ENCODE measurements around the gene GSK3B.

GSK3B gene

DNA sequence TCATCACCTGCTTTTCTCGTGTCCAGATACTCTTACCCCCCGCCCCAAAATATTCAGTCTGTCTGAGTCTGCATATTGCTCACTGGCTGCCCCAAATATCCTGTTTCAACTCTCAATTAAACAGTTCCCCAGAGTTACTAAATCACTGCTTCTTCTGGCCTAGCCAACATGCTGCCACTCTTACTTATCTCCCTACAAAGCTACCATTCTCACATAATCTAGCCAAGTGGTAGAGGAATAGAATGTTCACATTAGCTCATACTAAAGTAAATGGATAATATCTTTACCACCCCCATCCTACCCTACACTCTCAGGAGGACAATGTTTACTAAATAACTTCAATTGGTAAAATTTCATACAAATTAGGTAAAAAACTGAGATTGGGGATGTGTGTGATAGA, 234.5 kb downstream of the GSK3B start:
- peaks cover 38% of the 10 kb centered on the region for H3K36me3 ChIP-seq

DNA sequence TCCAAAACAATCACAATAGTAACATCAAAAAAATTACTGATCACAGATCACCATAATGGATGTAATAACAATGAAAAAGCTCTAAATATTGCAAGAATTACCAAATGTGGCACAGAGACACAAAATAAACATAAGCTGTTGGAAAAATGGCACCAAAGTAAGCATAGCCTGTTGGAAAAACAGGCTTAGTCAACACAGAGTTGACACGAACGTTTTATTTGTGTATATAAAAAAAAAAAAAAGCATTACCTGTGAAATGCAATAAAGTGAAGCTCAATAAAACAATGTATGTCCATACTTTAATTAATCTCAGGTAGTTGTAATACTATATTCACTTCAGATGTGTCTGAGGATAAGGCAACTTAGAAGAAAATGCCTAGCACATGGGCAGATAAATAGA, 235.3 kb downstream of the GSK3B start:
- Histone ChIP-seq H3K36me3 (peaks cover 38% of the 10 kb centered on the region), H3K27ac (no peak overlapping the region), H3K4me3 (ENCODE audit: low read depth in 1 of 2, low read length in 1 of 2) (no peak overlapping the region), H3K27me3 (no peaks in the 10 kb centered on the region), H3K9me3 (no peaks in the 10 kb centered on the region), H3K4me1 (ENCODE audit: control insufficient read depth in 1 of 2, insufficient read depth in 1 of 2, low read depth in 1 of 2, low read length in 1 of 2) (no peaks in the 10 kb centered on the region)
- TF ChIP-seq, protein P1, sequence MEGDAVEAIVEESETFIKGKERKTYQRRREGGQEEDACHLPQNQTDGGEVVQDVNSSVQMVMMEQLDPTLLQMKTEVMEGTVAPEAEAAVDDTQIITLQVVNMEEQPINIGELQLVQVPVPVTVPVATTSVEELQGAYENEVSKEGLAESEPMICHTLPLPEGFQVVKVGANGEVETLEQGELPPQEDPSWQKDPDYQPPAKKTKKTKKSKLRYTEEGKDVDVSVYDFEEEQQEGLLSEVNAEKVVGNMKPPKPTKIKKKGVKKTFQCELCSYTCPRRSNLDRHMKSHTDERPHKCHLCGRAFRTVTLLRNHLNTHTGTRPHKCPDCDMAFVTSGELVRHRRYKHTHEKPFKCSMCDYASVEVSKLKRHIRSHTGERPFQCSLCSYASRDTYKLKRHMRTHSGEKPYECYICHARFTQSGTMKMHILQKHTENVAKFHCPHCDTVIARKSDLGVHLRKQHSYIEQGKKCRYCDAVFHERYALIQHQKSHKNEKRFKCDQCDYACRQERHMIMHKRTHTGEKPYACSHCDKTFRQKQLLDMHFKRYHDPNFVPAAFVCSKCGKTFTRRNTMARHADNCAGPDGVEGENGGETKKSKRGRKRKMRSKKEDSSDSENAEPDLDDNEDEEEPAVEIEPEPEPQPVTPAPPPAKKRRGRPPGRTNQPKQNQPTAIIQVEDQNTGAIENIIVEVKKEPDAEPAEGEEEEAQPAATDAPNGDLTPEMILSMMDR (IDR thresholded peaks at IDR 0.05), result no peak

More for the DNA sequence above, 234.5 kb downstream of the GSK3B start:
- Histone ChIP-seq H3K9me3 (no peaks in the 10 kb centered on the region), H3K27ac (no peak overlapping the region), H3K27me3 (no peaks in the 10 kb centered on the region), H3K4me3 (ENCODE audit: low read depth in 1 of 2, low read length in 1 of 2) (no peak overlapping the region), H3K4me1 (ENCODE audit: control insufficient read depth in 1 of 2, insufficient read depth in 1 of 2, low read depth in 1 of 2, low read length in 1 of 2) (no peaks in the 10 kb centered on the region)
- TF ChIP-seq, protein P1 (IDR thresholded peaks at IDR 0.05), result no peak

DNA sequence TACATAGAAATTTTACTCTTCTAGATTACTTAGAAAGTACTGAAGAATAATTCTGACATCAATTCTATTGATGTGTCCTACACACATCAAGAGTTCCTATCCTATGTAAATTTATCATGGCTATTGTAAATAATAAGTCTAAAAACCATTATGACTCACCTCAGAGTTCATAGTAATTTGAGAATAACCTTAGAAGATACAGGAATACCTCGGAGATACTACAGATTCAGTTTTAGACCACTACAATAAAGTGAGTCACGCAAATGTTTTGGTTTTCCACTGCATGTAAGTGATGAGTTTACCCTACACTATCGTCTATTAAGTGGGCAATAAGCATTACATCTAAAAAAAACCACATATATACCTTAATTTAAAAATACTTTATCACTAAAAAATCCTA, 237.6 kb downstream of the GSK3B start:
- Histone ChIP-seq H3K4me1 (ENCODE audit: control insufficient read depth in 1 of 2, insufficient read depth in 1 of 2, low read depth in 1 of 2, low read length in 1 of 2) (no peaks in the 10 kb centered on the region), H3K4me3 (ENCODE audit: low read depth in 1 of 2, low read length in 1 of 2) (no peak overlapping the region), H3K27ac (no peak overlapping the region), H3K9me3 (no peaks in the 10 kb centered on the region), H3K27me3 (no peaks in the 10 kb centered on the region), H3K36me3 (peaks cover 24% of the 10 kb centered on the region)
- TF ChIP-seq, protein P1 (IDR thresholded peaks at IDR 0.05), result no peak

DNA sequence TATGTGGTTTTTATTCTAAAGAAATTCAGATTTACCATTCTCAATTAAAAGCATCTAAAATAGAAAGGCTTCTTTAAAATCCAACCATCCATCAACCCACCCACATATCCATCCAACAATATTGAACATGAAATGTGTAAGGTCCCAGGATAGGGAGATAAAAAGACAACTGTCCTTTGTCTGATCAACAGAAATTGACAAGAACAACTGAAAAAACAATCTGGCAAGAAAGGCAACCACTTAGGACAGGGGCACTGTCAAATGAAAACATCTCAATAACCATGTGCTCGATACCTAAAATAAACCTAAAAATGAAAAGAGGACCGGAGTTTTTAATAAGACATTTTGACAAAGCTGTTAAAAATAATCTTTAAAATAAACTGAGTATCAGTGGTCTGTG, 245.1 kb downstream of the GSK3B start:
- no peak overlapping the region for H3K27ac ChIP-seq
- no peaks in the 10 kb centered on the region for H3K4me1 ChIP-seq (ENCODE audit: control insufficient read depth in 1 of 2, insufficient read depth in 1 of 2, low read depth in 1 of 2, low read length in 1 of 2)
- no peaks in the 10 kb centered on the region for H3K36me3 ChIP-seq
- H3K9me3 ChIP-seq, result no peaks in the 10 kb centered on the region
- TF ChIP-seq, protein P1 (IDR thresholded peaks at IDR 0.05), result no peak
- H3K27me3 ChIP-seq, result no peaks in the 10 kb centered on the region
- no peak overlapping the region for H3K4me3 ChIP-seq (ENCODE audit: low read depth in 1 of 2, low read length in 1 of 2)

DNA sequence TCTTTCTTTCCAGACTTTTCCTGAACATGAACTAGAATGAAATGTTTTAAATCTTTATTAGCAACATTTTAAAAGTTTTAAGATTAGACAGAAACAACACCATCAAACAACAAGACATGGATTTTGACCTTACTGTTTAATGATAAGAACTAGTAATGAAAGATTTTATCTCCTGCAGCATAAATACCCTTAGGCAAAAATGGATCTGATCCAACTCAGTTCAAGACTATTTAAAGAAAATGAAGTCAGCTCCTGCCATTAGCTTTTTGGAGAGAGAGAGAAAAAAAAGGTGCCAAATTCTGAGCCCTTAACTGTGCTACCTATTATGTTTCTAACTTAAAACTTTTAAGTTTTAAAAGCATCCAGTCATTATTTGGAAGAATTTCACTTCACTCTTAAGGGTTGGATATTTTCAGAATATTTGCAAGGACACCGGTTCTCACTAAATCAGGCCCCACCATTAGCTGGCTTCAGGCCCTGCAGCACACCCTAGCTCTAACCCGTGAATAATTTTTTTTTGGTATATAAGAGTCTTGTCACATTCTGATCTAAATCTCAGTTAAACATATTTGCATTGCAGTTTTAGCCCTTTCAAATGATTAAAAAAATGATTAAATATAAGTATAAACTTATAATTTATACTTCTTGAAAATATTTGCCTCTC, 252.3 kb downstream of the GSK3B start:
- Histone ChIP-seq H3K9me3 (no peaks in the 10 kb centered on the region), H3K27ac (no peak overlapping the region), H3K27me3 (no peaks in the 10 kb centered on the region), H3K4me3 (ENCODE audit: low read depth in 1 of 2, low read length in 1 of 2) (no peak overlapping the region), H3K36me3 (peaks cover 20% of the 10 kb centered on the region), H3K4me1 (ENCODE audit: control insufficient read depth in 1 of 2, insufficient read depth in 1 of 2, low read depth in 1 of 2, low read length in 1 of 2) (no peaks in the 10 kb centered on the region)
- TF ChIP-seq, protein P1 (IDR thresholded peaks at IDR 0.05), result no peak
